ENCODE measurements around the gene PREPL.

GRCh38 chr2:44358503-44358902 is 2.8 kb downstream of the PREPL start:
- TF ChIP-seq CTCF (IDR thresholded peaks at IDR 0.05; ENCODE audit: low read length) = no peak
- no peak for TF ChIP-seq EZH2 (IDR thresholded peaks at IDR 0.05; ENCODE audit: borderline replicate concordance, low read length)

Data from OCI-LY1 (cell line).